Measurements from ENCODE around the gene TDRD3.

DNA sequence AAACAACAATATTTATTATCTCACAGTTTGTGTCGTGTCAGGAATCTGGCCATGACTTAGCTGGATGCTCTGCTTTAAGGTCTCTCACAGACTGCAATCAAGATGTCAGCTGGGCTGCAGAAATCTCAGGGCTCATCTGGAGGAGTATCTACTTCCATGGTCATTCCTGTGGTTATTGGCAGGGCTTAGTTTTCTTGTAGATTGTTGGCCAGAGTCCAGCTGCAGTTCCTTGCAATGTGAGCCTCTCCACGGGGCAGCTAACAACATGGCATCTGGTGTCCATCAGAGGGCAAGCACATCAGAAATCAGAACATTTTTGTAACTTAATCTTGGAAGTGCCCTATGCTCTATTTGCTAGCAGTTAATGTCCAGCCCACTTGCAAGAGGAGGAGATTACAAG is 45.7 kb upstream of the TDRD3 start:
- TF ChIP-seq, protein P1, sequence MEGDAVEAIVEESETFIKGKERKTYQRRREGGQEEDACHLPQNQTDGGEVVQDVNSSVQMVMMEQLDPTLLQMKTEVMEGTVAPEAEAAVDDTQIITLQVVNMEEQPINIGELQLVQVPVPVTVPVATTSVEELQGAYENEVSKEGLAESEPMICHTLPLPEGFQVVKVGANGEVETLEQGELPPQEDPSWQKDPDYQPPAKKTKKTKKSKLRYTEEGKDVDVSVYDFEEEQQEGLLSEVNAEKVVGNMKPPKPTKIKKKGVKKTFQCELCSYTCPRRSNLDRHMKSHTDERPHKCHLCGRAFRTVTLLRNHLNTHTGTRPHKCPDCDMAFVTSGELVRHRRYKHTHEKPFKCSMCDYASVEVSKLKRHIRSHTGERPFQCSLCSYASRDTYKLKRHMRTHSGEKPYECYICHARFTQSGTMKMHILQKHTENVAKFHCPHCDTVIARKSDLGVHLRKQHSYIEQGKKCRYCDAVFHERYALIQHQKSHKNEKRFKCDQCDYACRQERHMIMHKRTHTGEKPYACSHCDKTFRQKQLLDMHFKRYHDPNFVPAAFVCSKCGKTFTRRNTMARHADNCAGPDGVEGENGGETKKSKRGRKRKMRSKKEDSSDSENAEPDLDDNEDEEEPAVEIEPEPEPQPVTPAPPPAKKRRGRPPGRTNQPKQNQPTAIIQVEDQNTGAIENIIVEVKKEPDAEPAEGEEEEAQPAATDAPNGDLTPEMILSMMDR (IDR thresholded peaks at IDR 0.05), result no peak
- no peak for TF ChIP-seq POLR2A (IDR thresholded peaks at IDR 0.05)
